COLO829 (cell line): Measurements from ENCODE around the gene HTR1D.
"Not testable (repeated sequence)": the region's sequence is repeated elsewhere in the genome, so short reads cannot be mapped to it uniquely, and the experiment has no call there.

ENCODE experiments used
- DNase-seq: peaks from one replicate; pipeline ENCODE4 v3.0.0; 2012; ENCODE audit warnings: low spot score

The HTR1D gene

DNA sequence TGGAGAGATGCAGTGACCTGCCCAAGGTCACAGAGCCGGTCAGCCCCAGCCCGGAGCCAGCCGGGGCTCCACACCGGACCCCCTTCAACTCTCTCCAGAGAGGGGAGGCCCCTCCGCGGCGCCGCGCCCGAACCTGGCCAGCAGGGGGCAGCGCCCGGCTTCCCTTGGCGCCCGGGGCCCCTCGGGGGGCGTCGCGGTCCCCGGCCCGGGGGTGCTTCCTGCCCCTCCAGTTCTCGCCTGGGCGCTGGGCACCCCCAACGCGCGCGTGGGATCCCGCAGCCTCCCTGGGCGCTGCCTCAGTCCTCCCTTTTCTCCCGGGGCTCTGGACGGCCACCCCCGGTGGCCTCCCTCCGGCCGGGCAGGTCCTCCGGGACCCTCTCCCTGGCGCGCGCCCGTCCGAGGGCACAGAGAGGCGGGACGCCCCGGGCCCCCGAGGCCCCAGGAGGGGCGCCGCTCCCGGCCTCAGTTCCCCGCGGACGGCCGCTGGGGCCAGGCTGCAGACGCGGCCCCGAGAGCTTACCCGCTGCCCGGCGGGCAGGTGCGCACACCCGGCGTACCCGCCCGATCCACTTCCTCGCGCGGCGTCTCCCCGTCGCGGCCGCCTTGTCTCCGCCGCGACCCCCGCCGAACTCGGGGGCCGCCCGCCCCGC is 406 bp downstream of the HTR1D start:
- no peak for DNase-seq

DNA sequence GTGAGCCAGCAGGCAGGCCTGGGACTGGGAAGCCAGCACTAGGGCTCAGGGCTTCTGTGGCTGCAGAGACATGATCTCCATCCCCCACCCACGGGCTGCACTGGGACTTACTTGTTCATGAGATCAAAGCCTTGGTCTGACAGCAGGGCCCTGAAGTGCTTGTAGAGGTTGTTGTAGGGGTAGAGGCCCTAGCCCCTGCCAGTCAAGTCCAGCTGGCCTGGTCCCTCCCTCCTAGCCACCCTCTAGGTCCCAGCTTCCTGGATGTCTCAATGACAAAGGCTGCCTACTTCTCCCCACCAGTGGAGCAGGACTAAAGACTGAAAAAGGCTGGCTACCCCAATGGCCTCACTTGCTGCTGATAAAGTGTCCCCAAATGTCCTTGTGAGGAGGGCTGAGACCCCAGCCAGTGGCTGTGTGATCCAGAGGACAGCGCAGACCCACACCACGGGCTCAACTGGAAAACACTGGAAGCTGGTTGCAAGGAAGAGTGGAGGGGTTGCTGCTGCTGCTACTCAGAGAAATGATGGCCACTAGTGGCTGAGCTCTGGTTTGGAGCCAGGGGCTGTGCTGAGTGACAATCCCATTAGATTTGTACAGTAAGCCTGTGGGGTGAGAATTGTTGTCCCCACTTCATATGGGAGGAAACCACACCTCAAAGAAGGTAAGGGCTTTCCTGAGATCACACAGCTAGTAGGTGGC is 1.4 kb downstream of the HTR1D start:
- no peak for DNase-seq

DNA sequence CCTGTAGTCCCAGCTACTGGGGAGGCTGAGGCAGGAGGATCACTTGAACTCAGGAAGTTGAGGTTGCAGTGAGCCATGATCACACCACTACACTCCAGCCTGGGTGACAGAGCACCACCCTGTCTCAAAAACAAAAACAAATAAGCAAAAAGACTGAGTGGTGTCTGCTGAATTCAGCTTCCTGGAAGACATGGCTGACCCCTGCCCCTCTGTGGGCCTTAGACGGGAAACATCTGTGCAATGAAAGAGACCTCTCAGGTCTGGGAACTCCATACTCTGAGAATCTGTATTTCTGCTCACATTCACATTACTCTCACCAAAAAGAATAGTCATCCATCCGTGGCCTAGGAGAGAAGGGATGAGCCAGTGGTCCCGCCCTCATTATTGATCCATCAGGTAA is 2.0 kb downstream of the HTR1D start:
- DNase-seq: no peak

DNA sequence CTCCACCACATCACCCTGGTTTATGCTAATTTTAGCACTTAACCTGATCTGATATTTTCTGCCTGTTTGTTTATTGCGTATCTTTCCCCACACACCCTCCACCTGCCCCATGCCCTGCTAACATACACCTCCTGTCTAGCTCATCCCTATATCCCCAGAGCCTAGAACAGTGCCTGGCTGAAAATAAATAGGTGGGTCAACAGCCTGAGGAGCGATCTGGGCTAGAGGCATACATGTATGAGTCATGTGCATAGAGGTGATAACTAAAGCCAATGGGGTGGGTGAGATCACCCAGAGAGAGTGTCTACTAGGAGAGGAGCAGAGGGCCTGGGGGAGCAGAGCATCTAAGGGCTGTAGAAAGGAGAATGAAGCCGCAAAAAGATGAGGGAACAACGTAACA is 2.7 kb downstream of the HTR1D start:
- DNase-seq: no peak

DNA sequence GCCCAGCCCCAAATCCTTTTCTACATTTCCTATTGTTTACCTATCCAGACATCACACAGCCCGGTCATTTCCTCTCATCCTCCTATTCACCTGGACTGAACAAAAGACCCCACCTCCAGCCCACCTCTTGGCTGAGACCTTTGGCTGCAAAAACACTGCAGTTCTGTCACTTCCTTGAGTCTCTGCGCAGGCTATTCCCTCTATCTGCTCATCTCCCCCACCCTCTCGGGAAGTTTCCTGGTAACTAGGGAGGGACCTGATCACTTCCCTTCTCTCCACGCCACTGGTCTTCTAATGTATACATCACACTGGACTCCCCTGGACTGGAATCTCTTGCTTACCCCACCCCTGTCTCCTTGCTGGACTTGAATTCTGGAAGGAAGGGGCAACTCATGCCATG is 5.3 kb downstream of the HTR1D start:
- DNase-seq: no peak

DNA sequence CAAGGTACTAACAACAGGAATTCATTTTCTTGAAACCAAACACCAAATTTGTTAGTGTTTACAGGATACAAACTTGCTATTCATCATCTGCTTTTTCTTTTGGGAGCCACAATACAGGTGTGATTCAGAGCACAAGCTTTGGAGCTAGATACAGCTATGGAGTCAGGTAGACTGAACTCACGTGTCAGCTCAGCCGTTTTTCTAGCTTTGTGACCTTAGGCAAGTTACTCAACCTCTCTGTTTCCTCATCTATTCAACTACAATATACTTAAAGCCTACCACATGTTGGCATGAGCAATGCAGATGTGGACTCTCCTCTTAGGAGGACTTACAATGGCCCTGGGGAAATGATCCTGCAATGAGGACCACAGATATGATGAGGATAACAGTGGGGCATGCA is 6.3 kb downstream of the HTR1D start:
- no peak for DNase-seq

DNA sequence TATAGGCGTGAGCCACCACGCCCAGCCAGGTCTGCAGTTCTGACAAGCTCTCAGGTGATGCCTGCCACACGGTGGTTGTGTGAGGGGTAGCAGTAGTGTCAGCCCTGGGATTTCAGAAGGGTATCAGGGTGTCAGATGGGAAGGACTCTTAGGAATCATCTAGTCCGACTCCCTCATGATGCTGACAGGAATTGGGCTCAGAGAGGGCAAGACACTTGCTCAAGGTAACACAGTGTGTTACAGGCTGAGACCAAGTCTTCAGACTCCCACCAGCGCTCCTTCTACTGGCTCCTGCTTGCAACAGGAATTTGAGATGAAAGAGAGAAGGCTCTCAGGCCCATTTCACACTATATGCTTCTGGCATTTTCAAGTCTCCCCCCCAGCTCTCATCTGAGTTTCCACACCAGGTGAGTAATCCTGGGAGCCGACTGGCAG is 6.9 kb downstream of the HTR1D start:
- no peak for DNase-seq

DNA sequence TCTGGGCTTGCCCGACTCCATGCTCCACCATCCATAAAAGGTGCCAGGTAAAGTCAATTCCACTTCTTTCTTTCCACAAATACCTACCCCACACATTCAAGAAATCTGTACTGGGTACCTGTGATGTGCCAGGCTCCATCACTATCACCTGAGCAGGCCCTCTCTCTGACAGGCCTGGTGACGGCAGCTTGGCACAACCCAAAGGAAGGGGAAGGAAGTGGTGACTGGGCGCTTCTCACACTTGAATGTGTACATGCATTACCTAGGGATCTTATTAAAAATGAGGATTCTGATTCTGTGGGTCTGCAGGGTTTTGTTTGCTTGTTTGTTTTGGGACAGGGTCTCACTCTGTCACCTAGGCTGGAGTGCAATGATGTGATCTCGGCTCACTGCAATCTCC is 7.5 kb downstream of the HTR1D start:
- DNase-seq: no peak

DNA sequence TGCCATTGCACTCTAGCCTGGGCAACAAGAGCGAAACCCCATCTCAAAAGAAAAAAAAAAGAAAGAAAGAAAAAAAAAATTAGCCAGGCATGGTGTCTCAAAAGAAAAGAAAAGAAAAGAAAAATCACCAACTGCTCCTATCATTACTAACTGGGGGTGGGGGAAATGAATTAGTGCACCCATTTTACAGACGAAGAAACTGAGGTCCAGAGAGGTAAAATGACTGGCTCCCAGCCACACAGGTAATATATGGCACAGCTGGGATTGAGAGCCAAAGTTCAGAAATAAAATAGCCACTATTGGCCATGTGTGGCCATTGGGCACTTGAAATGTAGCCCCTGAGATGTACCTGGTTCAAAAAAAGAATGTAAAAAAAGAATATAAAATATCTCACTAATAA is 8.8 kb downstream of the HTR1D start:
- DNase-seq: no peak

DNA sequence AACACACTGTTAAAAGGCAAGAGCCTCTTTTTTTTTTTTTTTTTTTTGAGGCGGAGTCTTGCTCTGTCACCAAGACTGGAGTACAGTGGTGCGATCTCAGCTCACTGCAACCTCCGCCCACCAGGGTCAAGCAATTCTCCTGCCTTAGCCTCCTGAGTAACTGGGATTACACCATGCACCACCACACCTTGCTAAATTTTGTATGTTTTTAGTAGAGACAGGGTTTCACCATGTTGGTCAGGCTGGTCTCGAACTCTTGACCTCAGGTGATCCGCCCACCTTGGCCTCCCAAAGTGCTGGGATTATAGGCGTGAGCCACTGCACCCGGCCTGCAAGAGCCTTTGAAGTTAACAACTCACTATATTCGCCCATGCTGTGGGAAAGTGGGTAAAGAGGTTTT is 9.6 kb downstream of the HTR1D start:
- DNase-seq: not testable (repeated sequence)

DNA sequence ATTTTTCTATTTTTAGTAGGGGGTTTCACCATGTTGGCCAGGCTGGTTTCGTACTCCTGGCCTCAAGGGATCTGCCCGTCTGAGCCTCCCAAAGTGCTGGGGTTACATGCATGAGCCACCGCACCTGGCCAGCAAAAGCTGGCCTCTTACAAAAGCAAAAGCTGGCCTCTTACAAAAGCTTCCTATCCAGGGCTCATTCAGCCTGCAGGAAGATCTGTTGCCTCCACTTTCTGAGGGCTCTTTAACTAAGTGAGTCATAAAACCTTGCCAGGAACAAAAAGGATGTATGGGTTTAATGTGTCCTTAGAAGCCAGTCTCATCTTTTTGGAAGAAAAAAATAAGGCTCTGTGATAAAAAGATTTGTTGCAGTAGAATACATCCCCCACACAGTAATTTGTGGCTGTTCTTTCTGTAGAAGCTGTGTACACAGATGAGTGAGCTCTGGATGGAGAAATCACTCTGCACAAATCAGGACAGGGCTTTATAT is 15.0 kb downstream of the HTR1D start:
- DNase-seq: peak; percentile 54

DNA sequence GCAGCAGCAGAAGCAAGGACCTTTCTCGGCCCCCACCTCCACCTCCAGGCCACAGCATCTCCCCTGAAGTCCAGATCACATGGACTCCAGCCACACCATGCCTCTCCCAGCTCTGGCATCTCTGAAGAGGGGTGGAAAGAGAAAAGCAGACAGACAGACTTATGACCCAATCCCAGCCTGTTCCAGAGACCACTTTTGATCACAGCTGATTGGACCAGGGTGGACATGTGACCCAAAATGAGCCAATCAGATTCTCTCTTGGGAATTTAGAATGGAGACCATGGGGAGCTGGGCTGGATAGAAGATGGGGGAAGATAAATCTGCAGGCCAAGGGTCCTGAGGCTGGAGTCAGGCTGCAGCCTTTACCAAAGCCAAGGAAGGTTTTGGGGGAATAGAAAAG is 16.4 kb downstream of the HTR1D start:
- DNase-seq: no peak

DNA sequence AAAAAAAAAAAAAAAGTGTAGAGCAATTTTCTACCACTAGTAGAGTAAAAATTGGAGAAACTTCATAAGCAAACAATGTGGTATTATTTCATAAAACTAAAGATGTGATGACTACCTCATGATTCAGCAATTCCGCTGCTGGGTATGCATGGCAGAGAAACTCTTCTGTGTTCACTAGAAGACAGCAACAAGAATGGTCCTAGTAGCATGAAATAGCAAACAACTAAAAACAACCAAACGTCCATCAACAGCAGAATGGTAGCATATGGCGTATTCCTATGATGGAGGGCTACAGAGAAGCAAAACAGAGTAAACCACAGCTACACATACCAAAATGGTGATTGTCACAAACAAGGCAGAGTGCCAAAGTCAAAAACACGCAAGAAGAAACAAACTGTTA is 18.9 kb downstream of the HTR1D start:
- DNase-seq: peak; percentile 58

DNA sequence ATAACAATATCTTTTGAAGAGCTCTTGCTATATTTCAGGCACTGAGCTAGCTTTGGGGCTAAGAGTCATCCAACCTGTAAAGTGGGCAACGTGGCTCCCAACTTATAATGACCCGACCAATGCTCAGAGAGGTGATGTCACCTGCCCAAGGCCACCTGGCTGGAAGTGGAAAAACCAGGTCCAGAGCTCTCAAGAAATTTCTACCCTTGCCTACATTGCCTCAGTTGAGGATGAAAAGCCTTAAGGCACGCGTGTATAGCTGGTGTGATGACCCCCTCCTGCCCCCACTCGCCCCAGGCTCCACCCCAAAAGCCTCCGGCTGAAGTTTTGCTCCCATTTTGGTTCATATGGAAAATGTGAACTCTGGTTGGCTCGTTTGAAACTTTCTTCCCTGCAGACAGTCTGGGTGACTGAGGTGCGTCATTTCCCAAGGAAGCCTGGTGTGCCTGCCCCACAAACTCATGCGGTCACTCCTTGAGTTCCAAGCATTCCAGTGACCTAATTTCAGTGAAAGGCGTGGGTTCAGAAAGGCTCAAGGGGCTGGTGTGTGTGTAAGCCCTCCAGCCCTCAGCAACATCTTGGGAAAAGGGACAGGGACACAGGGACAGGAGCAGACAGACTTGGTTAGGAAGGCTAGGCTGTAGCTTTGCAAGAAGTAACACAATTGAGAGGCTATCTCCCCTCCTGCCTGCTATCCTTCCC is 20.5 kb downstream of the HTR1D start:
- no peak for DNase-seq

DNA sequence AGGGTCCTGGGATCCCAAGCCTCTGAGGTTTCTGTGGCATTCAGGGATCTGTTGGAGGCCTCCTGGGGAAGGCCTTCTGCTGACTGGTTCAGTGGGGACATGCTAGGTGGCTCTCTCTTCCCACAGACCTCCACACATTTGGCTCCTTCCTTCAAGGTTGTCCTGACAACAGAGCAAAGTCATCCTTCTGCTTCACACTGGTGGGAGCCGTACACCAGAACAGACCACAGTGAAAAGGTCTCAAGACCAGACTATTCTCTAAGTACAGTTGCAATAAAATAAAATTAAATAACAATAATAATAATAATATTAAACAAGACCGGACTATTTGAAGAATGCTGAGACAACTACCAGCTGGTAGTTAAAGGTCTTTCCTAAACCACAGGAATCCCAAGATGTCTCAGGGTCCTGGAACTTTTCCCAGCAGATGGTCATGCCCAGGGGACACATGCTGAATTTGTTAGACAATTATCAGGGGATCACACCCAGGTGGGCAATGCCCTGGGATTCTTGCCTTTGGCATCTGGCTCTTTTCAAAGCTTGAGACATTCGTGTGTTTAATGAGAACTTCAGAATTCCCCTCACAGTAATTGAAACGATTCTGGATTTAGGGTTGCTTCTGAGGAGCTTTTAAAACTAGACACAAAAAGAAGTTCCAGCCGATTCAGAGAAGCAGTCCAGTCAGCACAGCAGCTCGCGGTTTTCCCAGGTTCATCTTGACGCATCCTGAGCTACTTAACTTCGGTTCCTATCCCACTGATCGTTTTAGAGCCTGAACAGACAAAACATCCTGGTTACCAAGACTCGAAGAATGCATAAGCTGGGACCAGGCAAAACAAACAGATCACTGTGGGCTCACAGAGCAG is 22.9 kb downstream of the HTR1D start:
- no peak for DNase-seq

DNA sequence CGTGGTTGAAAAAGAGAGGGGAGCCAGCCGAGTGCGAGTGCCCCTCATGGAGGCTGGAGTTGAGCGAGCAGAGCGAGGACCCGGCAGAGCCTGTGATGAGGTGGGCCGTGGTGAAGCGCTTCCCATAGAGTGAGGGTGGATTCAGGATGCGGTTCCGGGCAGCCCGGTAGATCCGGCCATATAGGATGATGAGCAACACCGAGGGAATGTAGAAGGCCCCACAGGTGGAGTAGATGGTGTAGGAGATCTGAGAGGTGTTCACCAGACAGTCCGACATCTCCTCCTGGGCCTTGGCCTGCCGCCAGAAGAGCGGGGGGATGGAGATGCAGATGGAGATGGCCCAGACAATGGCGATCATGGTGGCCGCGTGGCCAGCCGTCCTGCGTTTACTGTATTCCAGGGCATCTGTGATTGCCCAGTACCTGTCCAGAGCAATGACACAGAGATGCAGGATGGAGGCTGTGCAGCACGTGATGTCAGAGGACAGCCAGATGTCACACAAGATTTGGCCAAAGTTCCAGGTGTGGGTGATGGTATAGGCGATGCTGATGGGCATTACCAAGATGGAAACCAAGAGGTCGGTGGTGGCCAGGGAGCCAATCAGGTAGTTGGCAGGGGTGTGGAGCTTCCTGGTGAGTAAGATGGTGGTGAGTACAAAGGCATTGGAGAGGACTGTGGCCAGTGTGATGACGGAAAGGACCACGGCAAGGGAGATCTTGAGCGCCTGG is 23.7 kb downstream of the HTR1D start:
- no peak for DNase-seq

DNA sequence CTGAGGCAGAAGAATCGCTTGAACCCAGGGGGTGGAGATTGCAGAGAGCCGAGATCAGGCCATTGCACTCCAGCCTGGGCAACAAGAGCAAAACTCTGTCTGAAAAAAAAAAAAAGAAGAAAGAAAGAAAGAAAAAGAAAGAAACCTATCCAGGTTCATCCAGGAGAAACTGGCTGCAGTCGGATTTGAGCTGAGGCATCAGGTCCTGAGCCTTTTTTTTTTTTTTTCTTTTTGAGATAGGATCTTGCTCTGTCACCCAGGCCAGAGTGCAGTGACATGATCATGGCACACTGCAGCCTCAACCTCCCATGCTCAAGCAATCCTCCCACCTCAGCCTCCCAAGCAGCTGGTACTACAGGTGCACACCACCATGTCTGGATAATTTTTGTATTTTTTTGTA is 26.1 kb downstream of the HTR1D start:
- DNase-seq: no peak

DNA sequence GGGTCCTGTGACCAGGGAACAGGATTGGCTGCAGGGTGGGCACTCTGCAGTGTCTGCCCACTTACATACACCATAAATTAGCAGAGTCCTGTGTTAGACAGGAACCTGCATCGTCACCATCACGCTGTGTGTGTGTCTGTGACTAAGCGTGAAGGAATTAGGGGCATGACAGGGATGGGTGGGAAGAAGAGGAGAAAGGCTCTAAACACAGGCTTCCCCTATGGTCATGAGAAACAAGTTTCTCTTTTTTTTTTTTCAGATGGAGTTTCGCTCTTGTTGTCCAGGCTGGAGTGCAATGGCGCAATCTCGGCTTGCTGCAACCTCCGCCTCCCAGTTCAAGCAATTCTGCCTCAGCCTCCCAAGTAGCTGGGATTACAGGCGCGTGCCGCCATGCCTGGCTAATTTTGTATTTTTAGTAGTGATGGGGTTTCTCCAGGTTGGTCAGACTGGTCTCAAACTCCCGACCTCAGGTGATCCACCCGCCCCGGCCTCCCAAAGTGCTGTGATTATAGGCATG is 28.3 kb downstream of the HTR1D start:
- peak; percentile 68 for DNase-seq

DNA sequence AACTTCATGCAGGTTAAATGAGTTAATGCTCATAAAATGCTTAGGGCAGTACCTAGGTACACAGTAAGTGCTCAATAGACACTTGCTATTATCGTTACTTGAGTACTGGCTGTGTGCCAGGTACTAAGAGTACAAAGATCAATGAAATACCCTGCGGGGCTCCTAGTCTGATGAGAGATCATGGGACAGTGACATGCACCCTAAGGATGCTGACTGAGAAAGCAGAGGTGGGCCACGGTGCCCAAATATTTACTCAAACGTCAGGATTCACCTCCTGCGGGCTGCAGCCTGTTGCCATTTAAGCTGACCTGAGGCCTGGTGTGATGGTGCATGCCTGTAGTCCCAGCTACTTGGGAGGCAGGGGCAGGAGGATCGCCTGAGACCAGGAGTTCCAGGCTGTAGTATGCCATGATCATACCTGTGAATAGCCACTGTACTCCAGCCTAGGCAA is 28.8 kb downstream of the HTR1D start:
- DNase-seq: no peak

DNA sequence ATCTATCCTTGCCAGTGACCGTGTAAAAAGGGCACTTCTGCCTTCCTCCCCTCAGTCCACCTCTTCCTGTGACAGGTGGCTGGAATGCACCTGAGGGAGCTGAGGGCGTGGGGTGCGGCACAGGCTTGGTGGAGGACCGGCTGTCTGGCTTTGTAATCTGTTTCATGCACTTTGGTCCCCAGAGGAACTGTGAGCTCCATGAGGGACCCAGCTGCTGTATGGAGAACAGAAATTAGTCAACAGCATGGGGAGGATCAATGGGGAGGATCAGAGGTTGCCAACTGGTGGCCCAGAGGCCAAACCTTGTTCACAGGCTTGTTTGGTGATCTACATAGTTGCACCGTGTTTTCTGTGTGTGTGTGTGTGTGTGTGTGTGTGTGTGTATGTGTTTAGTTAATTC is 29.7 kb downstream of the HTR1D start:
- DNase-seq: no peak

DNA sequence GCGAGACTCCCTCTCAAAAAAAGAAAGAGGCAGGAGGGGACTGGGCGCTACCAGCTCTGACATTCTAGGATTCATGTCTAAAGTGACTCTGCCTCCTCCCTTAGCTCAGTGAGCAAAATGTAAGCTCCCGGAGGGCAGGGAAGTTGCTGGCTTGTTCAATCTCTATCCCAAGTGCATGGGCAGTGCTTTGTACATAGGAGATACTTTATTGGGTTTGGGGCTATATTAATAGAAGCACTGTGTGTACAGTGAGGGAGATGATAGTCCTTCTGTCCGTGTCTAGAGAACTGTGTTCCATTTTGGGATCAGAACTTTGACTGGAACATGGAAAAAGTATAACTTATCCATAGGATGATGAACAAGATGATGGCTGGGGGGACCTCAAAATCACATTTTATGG is 31.9 kb downstream of the HTR1D start:
- no peak for DNase-seq
